Duodenal mucosa (tissue), 2 donors: ENCODE results near the gene STPG2.

ENCODE experiments used
- H3K27ac ChIP-seq: one replicate; pipeline ENCODE4 v1.7.0; 2013; ENCODE audit warnings: low read depth, low read length
- H3K27me3 ChIP-seq, 2 donors: one replicate each; pipeline ENCODE4 v1.7.0; 2013; ENCODE audit warnings: low read length in 2 of 2, control low read depth in 1 of 2; ENCODE audit not compliant: insufficient read depth in 2 of 2, control insufficient read depth in 1 of 2
- H3K36me3 ChIP-seq, 2 donors: one replicate each; pipeline ENCODE4 v1.7.0; 2013; ENCODE audit warnings: low read length in 2 of 2, control low read depth in 1 of 2; ENCODE audit not compliant: insufficient read depth in 2 of 2, control insufficient read depth in 1 of 2
- H3K4me1 ChIP-seq, 2 donors: one replicate each; pipeline ENCODE4 v1.7.0; 2013; ENCODE audit warnings: low read length in 2 of 2, control low read depth in 1 of 2; ENCODE audit not compliant: insufficient read depth in 2 of 2, control insufficient read depth in 1 of 2
- H3K4me3 ChIP-seq, 2 donors: one replicate each; pipeline ENCODE4 v1.7.0; 2013; ENCODE audit warnings: low read length in 2 of 2, low read depth in 1 of 2
- H3K9ac ChIP-seq, 2 donors: one replicate each; pipeline ENCODE4 v1.7.0; 2013; ENCODE audit warnings: low read length in 2 of 2, low read depth in 1 of 2
- H3K9me3 ChIP-seq, 2 donors: one replicate each; pipeline ENCODE4 v1.7.0; 2013; ENCODE audit warnings: low read length in 2 of 2, control low read depth in 1 of 2; ENCODE audit not compliant: control insufficient read depth in 1 of 2

The STPG2 gene

DNA sequence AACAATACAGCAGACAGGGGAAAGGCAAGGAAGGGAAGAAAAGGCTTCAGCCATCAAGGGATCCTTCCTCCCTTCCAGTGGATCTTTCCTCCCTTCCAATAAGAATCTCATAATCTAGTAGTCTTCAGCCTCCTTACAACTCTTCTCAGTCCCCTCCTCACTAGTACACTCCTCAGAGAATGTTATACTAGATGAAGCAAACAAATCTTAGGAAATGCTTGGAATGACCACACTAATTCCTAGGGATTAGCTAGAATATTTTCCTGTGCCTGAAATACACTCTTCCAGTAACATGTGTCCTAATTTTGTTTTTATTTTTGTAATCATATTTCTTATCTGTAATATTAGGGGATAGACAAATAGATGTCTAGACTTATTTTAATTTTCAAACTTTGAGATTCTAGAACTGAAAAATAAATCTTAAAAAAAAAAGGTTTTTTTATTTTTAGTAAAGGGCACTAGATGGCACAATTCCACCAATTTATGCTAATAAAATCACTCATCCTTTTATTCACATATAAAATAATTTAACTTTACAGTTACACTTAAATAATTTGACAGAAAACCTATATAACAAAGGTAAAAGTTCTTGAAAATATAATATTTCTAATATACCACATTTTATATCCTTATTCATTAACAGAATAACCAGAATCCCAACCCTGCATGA lies 7.0 kb upstream of the STPG2 start:
- Histone ChIP-seq H3K4me3 (no peak overlapping the region), H3K9me3 (no peaks in the 10 kb centered on the region), H3K27ac (no peak overlapping the region), H3K4me1 (no peaks in the 10 kb centered on the region), H3K36me3 (no peaks in the 10 kb centered on the region), H3K27me3 (no peaks in the 10 kb centered on the region), H3K9ac (no peak overlapping the region)

DNA sequence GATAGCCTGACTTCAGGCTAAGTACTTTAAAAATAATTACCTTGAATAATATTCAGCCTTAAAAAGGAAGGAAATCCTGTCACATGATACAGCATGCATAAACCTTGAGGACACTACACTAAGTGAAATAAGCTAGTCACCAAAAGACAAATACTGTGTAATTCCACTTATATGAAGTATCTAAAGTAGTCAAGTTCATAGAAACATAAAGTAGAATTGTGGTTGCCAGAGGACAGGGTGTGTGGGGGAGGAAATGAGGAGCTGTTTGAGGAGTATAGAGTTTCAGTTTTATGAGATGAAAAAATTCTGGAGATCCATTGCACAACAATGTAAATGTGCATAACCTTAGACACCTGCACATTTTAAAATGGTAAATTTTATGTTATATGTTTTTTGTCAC lies 5.6 kb upstream of the STPG2 start:
- Histone ChIP-seq H3K27me3 (no peaks in the 10 kb centered on the region), H3K9me3 (no peaks in the 10 kb centered on the region), H3K36me3 (no peaks in the 10 kb centered on the region), H3K4me3 (no peak overlapping the region), H3K9ac (no peak overlapping the region), H3K4me1 (no peaks in the 10 kb centered on the region), H3K27ac (no peak overlapping the region)

DNA sequence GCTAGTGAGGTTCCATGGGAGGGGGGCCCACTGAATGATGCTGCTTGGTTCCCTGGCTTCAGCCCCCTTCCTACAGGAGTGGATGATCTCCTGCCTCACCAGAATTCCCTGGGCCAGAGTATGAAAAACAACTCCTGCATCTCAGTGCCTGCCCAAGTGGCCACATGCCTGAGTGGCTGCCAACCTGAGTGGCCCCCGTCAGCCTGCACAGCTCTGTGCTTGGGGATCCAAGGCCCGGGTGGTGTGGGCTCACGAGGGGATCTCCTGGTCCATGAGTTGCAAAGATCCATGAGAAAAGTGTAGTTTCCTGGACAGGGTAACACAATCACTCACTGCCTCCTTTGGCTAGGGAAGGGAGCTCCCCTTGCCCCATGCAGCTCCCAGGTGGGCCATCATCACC lies 17.1 kb downstream of the STPG2 start:
- H3K27me3 ChIP-seq: no peaks in the 10 kb centered on the region
- H3K9ac ChIP-seq: no peak overlapping the region
- no peaks in the 10 kb centered on the region for H3K9me3 ChIP-seq
- no peak overlapping the region for H3K27ac ChIP-seq
- no peak overlapping the region for H3K4me3 ChIP-seq
- H3K4me1 ChIP-seq: no peaks in the 10 kb centered on the region
- no peaks in the 10 kb centered on the region for H3K36me3 ChIP-seq

DNA sequence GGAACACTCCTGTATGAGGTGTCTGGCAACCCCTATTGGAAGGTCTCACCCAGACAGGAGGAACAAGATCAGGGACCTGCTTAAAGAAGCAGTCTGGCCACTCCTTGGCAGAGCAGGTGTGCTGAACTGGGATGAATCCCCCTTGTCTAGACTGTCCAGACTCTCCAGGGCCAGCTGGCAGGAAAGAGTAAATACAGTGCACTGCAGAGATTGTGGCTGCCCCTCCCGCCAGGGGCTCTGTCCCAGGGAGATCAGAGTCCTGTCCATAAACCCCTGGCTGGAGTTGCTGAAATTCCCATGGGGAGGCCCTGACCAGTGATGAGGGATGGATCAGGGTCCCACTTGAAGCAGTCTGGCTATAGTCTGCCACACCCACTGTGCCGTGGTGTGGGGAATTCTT lies 17.7 kb downstream of the STPG2 start:
- Histone ChIP-seq H3K9ac (no peak overlapping the region), H3K27me3 (no peaks in the 10 kb centered on the region), H3K27ac (no peak overlapping the region), H3K4me3 (no peak overlapping the region), H3K4me1 (no peaks in the 10 kb centered on the region), H3K9me3 (no peaks in the 10 kb centered on the region), H3K36me3 (no peaks in the 10 kb centered on the region)

DNA sequence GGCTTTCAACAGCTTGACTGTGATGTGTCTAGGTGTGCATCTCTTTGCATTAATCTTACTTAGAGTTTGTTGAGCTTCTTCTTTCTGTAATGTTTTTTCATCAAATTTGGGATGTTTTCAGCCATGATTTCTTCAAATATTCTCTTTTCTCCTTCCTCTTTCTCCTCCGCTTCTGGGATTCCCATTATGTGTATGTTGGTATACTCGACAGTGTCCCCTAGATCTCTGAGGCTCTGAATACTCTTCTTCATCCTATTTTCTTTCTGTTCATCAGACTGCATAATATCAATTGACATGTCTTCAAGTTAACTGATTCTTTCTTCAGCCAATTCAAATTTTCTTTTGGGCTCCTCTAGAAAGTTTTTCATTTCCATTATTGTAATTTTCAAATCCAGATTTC lies 25.9 kb downstream of the STPG2 start:
- Histone ChIP-seq H3K4me1 (no peaks in the 10 kb centered on the region), H3K9ac (no peak overlapping the region), H3K4me3 (no peak overlapping the region), H3K36me3 (no peaks in the 10 kb centered on the region), H3K9me3 (peaks cover 2 to 8% of the 10 kb centered on the region in 2 donors), H3K27ac (no peak overlapping the region), H3K27me3 (no peaks in the 10 kb centered on the region)

DNA sequence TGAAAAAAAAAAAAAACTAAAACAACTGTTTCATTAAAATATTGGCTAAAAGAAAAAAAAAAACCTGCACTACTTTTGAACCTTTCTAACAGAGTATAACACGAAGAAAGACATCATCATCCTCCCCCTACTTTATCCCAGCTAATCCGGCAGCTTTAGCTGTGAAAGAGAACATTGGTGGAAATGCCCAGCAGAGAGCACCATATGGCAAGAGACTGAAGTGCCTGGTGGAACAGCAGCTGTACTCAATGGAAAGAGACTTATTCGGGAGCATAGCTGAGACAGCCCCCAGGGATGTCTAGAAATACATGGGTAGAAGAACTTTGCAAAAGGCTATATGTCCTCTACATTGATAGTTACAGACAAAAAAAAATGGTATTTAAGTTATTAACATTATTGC lies 30.3 kb downstream of the STPG2 start:
- no peaks in the 10 kb centered on the region for H3K27me3 ChIP-seq
- no peaks in the 10 kb centered on the region for H3K4me1 ChIP-seq
- H3K9me3 ChIP-seq: peaks cover 0 to 3% of the 10 kb centered on the region in 2 donors
- no peak overlapping the region for H3K9ac ChIP-seq
- H3K36me3 ChIP-seq: no peaks in the 10 kb centered on the region
- no peak overlapping the region for H3K4me3 ChIP-seq
- H3K27ac ChIP-seq: no peak overlapping the region

DNA sequence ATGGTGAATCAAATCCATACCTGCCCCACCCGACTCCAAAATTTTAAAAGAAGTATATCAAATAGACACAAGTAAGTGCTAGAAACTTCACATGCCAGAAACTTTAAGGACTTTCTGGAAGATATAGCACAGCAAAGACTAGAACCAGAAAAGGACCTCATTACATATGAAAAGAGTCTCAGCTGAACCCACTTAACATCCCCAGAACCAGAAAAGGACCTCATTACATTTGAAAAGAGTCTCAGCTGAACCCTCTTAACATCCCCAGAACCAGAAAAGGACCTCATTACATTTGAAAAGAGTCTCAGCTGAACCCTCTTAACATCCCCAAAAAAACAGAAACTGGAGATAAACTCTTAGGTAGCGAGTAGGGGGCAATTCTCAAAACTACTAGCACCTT lies 32.3 kb downstream of the STPG2 start:
- no peaks in the 10 kb centered on the region for H3K4me1 ChIP-seq
- no peaks in the 10 kb centered on the region for H3K9me3 ChIP-seq
- no peak overlapping the region for H3K4me3 ChIP-seq
- H3K27ac ChIP-seq: no peak overlapping the region
- no peaks in the 10 kb centered on the region for H3K27me3 ChIP-seq
- no peak overlapping the region for H3K9ac ChIP-seq
- H3K36me3 ChIP-seq: no peaks in the 10 kb centered on the region

DNA sequence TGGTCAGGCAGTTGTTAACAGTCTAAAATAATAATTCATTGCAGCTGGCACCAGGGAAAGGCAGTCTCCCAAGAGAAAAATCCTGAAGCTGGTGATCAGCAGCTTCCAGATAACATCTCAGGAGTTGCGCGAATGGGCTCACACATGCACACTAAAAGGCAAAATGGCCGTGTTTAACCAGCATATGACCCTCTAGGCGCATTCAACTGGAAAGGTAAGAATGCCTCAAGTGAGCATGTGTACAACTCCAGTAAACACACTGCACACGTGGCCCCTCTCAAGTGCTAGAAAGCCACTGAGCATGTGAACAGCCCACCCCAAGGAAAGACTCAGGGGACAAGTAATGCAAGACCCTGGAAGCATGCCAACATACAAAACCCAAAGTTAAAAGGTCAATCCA lies 33.1 kb downstream of the STPG2 start:
- Histone ChIP-seq H3K9ac (no peak overlapping the region), H3K4me3 (no peak overlapping the region), H3K4me1 (no peaks in the 10 kb centered on the region), H3K27ac (no peak overlapping the region), H3K9me3 (no peaks in the 10 kb centered on the region), H3K36me3 (no peaks in the 10 kb centered on the region), H3K27me3 (no peaks in the 10 kb centered on the region)

DNA sequence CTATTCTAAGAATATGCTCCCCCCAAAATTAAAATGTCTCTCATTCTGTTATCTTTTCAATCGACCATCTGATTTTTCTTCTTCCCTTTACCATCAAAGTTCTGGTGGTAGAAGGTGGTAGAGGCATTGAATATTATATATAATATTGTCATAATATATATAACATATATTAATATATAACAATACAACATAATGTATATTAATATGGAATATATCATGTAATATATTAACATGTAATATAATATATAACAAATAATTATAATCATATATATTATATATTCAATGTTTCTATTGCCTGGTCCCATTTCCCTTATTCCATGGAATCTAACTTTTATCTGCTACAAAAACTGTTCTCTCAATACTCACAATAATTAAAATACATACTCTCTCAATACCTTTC lies 40.6 kb downstream of the STPG2 start:
- no peaks in the 10 kb centered on the region for H3K36me3 ChIP-seq
- no peaks in the 10 kb centered on the region for H3K27me3 ChIP-seq
- H3K27ac ChIP-seq: no peak overlapping the region
- H3K4me1 ChIP-seq: no peaks in the 10 kb centered on the region
- no peaks in the 10 kb centered on the region for H3K9me3 ChIP-seq
- H3K4me3 ChIP-seq: no peak overlapping the region
- H3K9ac ChIP-seq: no peak overlapping the region

DNA sequence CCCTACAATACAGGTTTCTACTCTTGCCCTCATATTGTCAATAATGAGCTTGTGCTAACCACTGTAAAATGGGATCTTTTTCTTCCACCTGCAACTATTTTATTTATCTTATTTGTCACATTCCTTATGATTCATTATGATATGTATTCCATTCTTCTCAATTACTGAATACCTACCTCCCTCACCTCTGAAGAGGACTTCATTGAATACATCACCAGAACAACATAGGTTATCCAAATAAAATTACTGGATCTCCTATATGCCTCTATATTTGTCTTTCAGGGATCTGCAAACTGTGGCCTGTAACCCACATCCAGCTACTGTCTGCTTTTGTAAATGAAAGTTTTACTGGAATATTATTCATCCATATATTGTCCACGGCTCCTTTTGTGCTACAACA lies 41.3 kb downstream of the STPG2 start:
- H3K4me1 ChIP-seq: no peaks in the 10 kb centered on the region
- no peaks in the 10 kb centered on the region for H3K9me3 ChIP-seq
- H3K27me3 ChIP-seq: no peaks in the 10 kb centered on the region
- H3K4me3 ChIP-seq: no peak overlapping the region
- H3K36me3 ChIP-seq: no peaks in the 10 kb centered on the region
- H3K27ac ChIP-seq: no peak overlapping the region
- H3K9ac ChIP-seq: no peak overlapping the region

DNA sequence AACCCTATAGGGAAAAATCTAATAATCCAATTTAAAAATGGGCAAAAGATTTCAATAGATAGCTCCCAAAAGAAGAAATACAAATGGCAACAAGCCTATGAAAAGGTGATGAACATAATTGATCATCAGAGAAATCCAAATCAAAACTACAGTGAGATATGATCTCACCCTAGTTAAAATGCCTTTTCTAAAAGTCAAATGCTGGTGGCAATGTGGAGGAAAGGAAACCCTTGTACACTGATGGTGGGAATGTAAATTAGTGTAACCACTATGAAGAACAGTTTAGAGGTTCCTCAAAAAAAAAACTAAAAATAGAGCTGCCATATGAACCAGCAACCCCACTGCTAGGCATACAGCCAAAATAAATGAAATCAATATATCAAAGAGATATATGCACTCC lies 44.5 kb downstream of the STPG2 start:
- Histone ChIP-seq H3K27ac (no peak overlapping the region), H3K36me3 (no peaks in the 10 kb centered on the region), H3K4me3 (no peak overlapping the region), H3K27me3 (no peaks in the 10 kb centered on the region), H3K9me3 (no peaks in the 10 kb centered on the region), H3K4me1 (no peaks in the 10 kb centered on the region), H3K9ac (no peak overlapping the region)
